Panc1 (cell line): ENCODE results near the gene EXOSC7. TPM values are rescaled to one million over a fixed set of nuclear protein-coding genes. Genes with fewer than 3 reads are reported as not detected.

Experiments used
- ATAC-seq: fragments of 200-7000 bp; cut with Tn5 transposase; 2 replicates; pipeline ENCODE4 v1.9.1; 2020; ENCODE audit warnings: mild to moderate bottlenecking, moderate library complexity
- BruUV-seq: library from RNA; stranded (reverse); fragments of 400-500 nt; replicated peaks from 2 replicates; lab custom pipeline; 2021; lab: Mats Ljungman, UMichigan
- CTCF ChIA-PET: fragments of 300-600 bp; sonication (Branson Sonifier 250); formaldehyde crosslinking; loops from one replicate; lab custom pipeline; 2022; ENCODE audit warnings: antibody characterized with exemption; lab: Charles Lee
- POLR2A ChIA-PET: fragments of 300-600 bp; sonication (Branson Sonifier 250); formaldehyde crosslinking; loops from one replicate; lab custom pipeline; 2022; ENCODE audit warnings: antibody characterized with exemption; lab: Charles Lee
- DNase-seq: peaks from one replicate; pipeline ENCODE4 v3.0.0-alpha.2; 2010; ENCODE audit warnings: low read depth, low spot score
- H3K27ac ChIP-seq: 2 replicates; pipeline ENCODE4 v1.5.1; 2011; ENCODE audit warnings: mild to moderate bottlenecking, low read length, inconsistent platforms
- H3K27me3 ChIP-seq: fragments of 200-500 bp; sonication (Bioruptor generic); 2 replicates; pipeline ENCODE4 v1.6.0; 2014; ENCODE audit warnings: low read length, inconsistent platforms; ENCODE audit not compliant: control insufficient read depth, insufficient read depth
- H3K36me3 ChIP-seq: fragments of 200-500 bp; sonication (Bioruptor generic); 2 replicates; pipeline ENCODE4 v1.5.1; 2014; ENCODE audit warnings: inconsistent platforms, mild to moderate bottlenecking, low read length, moderate library complexity; ENCODE audit not compliant: control insufficient read depth, insufficient read depth
- H3K4me1 ChIP-seq: 2 replicates; pipeline ENCODE4 v1.5.1; 2011; ENCODE audit warnings: inconsistent platforms, mild to moderate bottlenecking, low read length, moderate library complexity; ENCODE audit not compliant: control insufficient read depth, insufficient read depth
- H3K4me3 ChIP-seq, 2 experiments: 2 replicates each; pipeline ENCODE4 v1.5.1; 2011 to 2012; ENCODE audit warnings: low read depth in 2 of 2, low read length in 2 of 2, mild to moderate bottlenecking in 2 of 2, inconsistent platforms in 1 of 2, moderate library complexity in 1 of 2
- H3K9me3 ChIP-seq: fragments of 200-500 bp; sonication (Bioruptor generic); 2 replicates; pipeline ENCODE4 v1.5.1; 2014; ENCODE audit warnings: low read depth, mild to moderate bottlenecking, inconsistent platforms, low read length, moderate library complexity; ENCODE audit not compliant: control insufficient read depth, insufficient read depth
- CTCF ChIP-seq: fragments of 450-650 bp; IDR thresholded peaks from 2 replicates; pipeline ENCODE4 v1.5.1; 2017; ENCODE audit warnings: mild to moderate bottlenecking
- POLR2AphosphoS5 ChIP-seq: IDR thresholded peaks from 2 replicates; pipeline ENCODE4 v1.6.1; 2012; ENCODE audit warnings: mild to moderate bottlenecking, low read depth, low read length, moderate library complexity
- REST ChIP-seq, 2 experiments: IDR thresholded peaks; 2 replicates each; pipeline ENCODE4 v1.6.1; 2011 to 2012; ENCODE audit warnings: low read depth in 2 of 2, control low read depth in 1 of 2, low read length in 1 of 2, mild to moderate bottlenecking in 1 of 2, moderate library complexity in 1 of 2; ENCODE audit not compliant: insufficient read depth in 1 of 2
- SIN3A ChIP-seq: IDR thresholded peaks from 2 replicates; pipeline ENCODE4 v1.6.1; 2012; ENCODE audit warnings: low read depth, mild to moderate bottlenecking, low read length, moderate library complexity, borderline replicate concordance; ENCODE audit not compliant: insufficient read depth
- TCF7L2 ChIP-seq: IDR thresholded peaks from 2 replicates; pipeline ENCODE4 v1.6.1; 2011; ENCODE audit warnings: mild to moderate bottlenecking, low read depth, low read length, inconsistent platforms
- in situ Hi-C: cut with HindIII; loops from 2 replicates; pipeline ENCODE4 v1.10.0; 2016; ENCODE audit warnings: low sequenced_read_pairs, low pct_unique_long_range_greater_than_20kb
- intact Hi-C: fragments of 100-400 bp; cut with micrococcal nuclease; formaldehyde crosslinking; loops from one replicate; pipeline ENCODE4 v1.10.0; 2022; ENCODE audit not compliant: unreplicated experiment
- total RNA-seq: library from RNA; stranded (reverse); gene quantifications from one replicate; pipeline ENCODE4 v1.2.1, GENCODE V29; 2021; ENCODE audit not compliant: unreplicated experiment

The EXOSC7 gene
- total RNA-seq, 1 experiment from 2014 or later = 38.4 TPM

DNA sequence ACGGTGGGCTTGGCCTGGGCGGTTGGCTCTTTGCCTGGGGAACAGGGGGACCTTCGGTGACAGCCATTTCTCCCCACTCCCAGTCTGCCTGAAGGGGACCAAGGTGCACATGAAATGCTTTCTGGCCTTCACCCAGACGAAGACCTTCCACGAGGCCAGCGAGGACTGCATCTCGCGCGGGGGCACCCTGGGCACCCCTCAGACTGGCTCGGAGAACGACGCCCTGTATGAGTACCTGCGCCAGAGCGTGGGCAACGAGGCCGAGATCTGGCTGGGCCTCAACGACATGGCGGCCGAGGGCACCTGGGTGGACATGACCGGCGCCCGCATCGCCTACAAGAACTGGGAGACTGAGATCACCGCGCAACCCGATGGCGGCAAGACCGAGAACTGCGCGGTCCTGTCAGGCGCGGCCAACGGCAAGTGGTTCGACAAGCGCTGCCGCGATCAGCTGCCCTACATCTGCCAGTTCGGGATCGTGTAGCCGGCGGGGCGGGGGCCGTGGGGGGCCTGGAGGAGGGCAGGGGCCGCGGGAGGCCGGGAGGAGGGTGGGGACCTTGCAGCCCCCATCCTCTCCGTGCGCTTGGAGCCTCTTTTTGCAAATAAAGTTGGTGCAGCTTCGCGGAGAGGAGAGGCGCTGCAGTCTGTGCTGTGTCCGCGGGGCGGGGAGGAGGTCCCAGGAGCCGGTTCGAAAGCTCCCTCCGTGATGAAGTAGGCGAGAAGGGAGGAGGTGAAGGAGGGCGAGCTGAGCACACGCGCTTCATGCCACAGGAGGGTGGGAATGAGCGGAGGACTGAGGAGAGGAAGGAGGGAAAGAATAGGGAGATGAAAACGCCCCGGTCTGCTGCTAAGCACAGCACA is 59.6 kb downstream of the EXOSC7 start:
- H3K27me3 ChIP-seq = no peaks in the 10 kb centered on the region
- no peak overlapping the region for H3K4me3 ChIP-seq
- CTCF ChIA-PET = interaction anchor here (0.6 kb wide), 1 partner anchor 28 kb away, joined by 3 read pairs; no protein-coding TSS in a partner anchor
- H3K4me1 ChIP-seq = no peaks in the 10 kb centered on the region
- POLR2A ChIA-PET = interaction anchor here (0.7 kb wide), 1 partner anchor 403 kb away, joined by 3 read pairs; no protein-coding TSS in a partner anchor
- TF ChIP-seq POLR2AphosphoS5 = no peak
- TF ChIP-seq REST (IDR thresholded peaks at IDR 0.05; ENCODE audit: insufficient read depth in 1 of 2, low read depth in 2 of 2, low read length in 1 of 2) = no peak
- TF ChIP-seq SIN3A = no peak
- TF ChIP-seq TCF7L2 = no peak
- BruUV-seq = no TSS peak
- intact Hi-C loops (loop anchor here (10.0 kb wide), 1 partner anchor 629 kb away; no protein-coding TSS in a partner anchor), in situ Hi-C loops (no loop called here)
- no peak overlapping the region for H3K27ac ChIP-seq
- ATAC-seq = no peak
- no peaks in the 10 kb centered on the region for H3K9me3 ChIP-seq
- DNase-seq = no peak
- no peaks in the 10 kb centered on the region for H3K36me3 ChIP-seq

GRCh38 chr3:45037720-45038455 is 61.8 kb downstream of the EXOSC7 start:
- TF ChIP-seq TCF7L2 = no peak
- TF ChIP-seq CTCF = peak; percentile 96
- TF ChIP-seq REST (IDR thresholded peaks at IDR 0.05; ENCODE audit: insufficient read depth in 1 of 2, low read depth in 2 of 2, low read length in 1 of 2) = peak in 1 of 2 experiments; percentile 70; a peak in 1 of 4 replicates
- no peak for TF ChIP-seq SIN3A
- TF ChIP-seq POLR2AphosphoS5 = no peak
- Histone ChIP-seq H3K9me3 (no peaks in the 10 kb centered on the region), H3K4me1 (no peaks in the 10 kb centered on the region), H3K27ac (no peak overlapping the region), H3K27me3 (no peaks in the 10 kb centered on the region), H3K36me3 (no peaks in the 10 kb centered on the region), H3K4me3 (peak overlapping the region; percentile 12 to 27; a peak in 2 of 4 replicates)
- intact Hi-C loops (loop anchor here (10.0 kb wide), 1 partner anchor 627 kb away; no protein-coding TSS in a partner anchor), in situ Hi-C loops (no loop called here)
- ATAC-seq = peak; percentile 93
- ChIA-PET CTCF (interaction anchor here (0.5 to 2.5 kb wide), 4 partner anchors 25 to 413 kb away, joined by 3 to 13 read pairs (median 7); no protein-coding TSS in a partner anchor), POLR2A (interaction anchor here (0.7 kb wide), 1 partner anchor 16 kb away, joined by 4 read pairs; no protein-coding TSS in a partner anchor)
- DNase-seq = peak; percentile 90
- no TSS peak for BruUV-seq
